CD14-positive monocyte (primary cell): ENCODE measurements around the gene GRM8. TPM values are rescaled to one million over a fixed set of nuclear protein-coding genes. Genes with fewer than 3 reads are reported as not detected.

Source experiments
- DNase-seq, 3 donors: peaks; one replicate each; pipeline ENCODE4 v3.0.0-alpha.2; 2011 to 2022
- H2AFZ ChIP-seq: 2 replicates; pipeline ENCODE4 v1.6.0; 2012; ENCODE audit warnings: mild to moderate bottlenecking, low read depth, low read length, inconsistent platforms; ENCODE audit not compliant: insufficient read depth, poor library complexity, severe bottlenecking
- H3K27ac ChIP-seq, 2 donors: 1 replicate in 1 of 2; 2 replicates in 1 of 2; pipeline ENCODE4 v1.5.1; 2012 to 2013; ENCODE audit warnings: low read length in 2 of 2, control low read depth in 1 of 2, inconsistent platforms in 1 of 2, low read depth in 1 of 2, mild to moderate bottlenecking in 1 of 2
- H3K27me3 ChIP-seq, 2 donors: one replicate each; pipeline versions ENCODE4 v1.6.0 to v1.6.1; 2011 to 2013; ENCODE audit warnings: low read length in 2 of 2; ENCODE audit not compliant: control insufficient read depth in 2 of 2, insufficient read depth in 2 of 2
- H3K36me3 ChIP-seq, 2 donors: replicated peaks in 1 of 2; 1 replicate in 1 of 2; 2 replicates in 1 of 2; pipeline versions ENCODE4 v1.5.1 to v1.6.1; 2012 to 2013; ENCODE audit warnings: low read length in 2 of 2, control low read depth in 1 of 2, inconsistent platforms in 1 of 2, mild to moderate bottlenecking in 1 of 2; ENCODE audit not compliant: insufficient read depth in 2 of 2, control insufficient read depth in 1 of 2
- H3K4me1 ChIP-seq, 2 donors: 1 replicate in 1 of 2; 2 replicates in 1 of 2; pipeline versions ENCODE4 v1.5.1 to v1.6.1; 2012 to 2013; ENCODE audit warnings: low read length in 2 of 2, control low read depth in 1 of 2, inconsistent platforms in 1 of 2, mild to moderate bottlenecking in 1 of 2, moderate library complexity in 1 of 2; ENCODE audit not compliant: insufficient read depth in 2 of 2, control insufficient read depth in 1 of 2
- H3K4me2 ChIP-seq: replicated peaks from 2 replicates; pipeline ENCODE3; 2012; ENCODE audit warnings: low read length, moderate library complexity, mild to moderate bottlenecking; ENCODE audit not compliant: poor library complexity, severe bottlenecking; ENCODE audit errors: extremely low read depth
- H3K4me3 ChIP-seq, 3 experiments: fragments of 200-600 bp in 1 of 3; sonication (generic) in 1 of 3; replicated peaks in 1 of 3; 1 replicate in 2 of 3; 2 replicates in 1 of 3; pipeline ENCODE4 v1.5.1; 2011 to 2013; ENCODE audit warnings: low read length in 3 of 3, mild to moderate bottlenecking in 3 of 3, control low read depth in 2 of 3, low read depth in 2 of 3, inconsistent platforms in 1 of 3, moderate library complexity in 1 of 3
- H3K79me2 ChIP-seq: 2 replicates; pipeline ENCODE4 v1.6.0; 2012; ENCODE audit warnings: mild to moderate bottlenecking, control low read depth, inconsistent platforms, low read length, moderate library complexity; ENCODE audit not compliant: insufficient read depth
- H3K9ac ChIP-seq: 2 replicates; pipeline ENCODE4 v1.6.0; 2017; ENCODE audit warnings: low read length, mild to moderate bottlenecking; ENCODE audit not compliant: insufficient read depth, poor library complexity, severe bottlenecking
- H3K9me3 ChIP-seq, 2 donors: replicated peaks in 1 of 2; 1 replicate in 1 of 2; 2 replicates in 1 of 2; pipeline versions ENCODE4 v1.5.1 to v1.6.1; 2012 to 2013; ENCODE audit warnings: low read length in 2 of 2, control low read depth in 1 of 2; ENCODE audit not compliant: control insufficient read depth in 1 of 2, insufficient read depth in 1 of 2
- H4K20me1 ChIP-seq: 2 replicates; pipeline ENCODE4 v1.6.0; 2012; ENCODE audit warnings: mild to moderate bottlenecking, low read length, control low read depth, moderate library complexity; ENCODE audit not compliant: insufficient read depth
- H3K27ac Mint-ChIP-seq, 7 donors: one replicate each; pipeline ENCODE4 v1.8.0; 2020; ENCODE audit warnings: mild to moderate bottlenecking in 7 of 7, mixed read lengths in 7 of 7, moderate library complexity in 6 of 7, inconsistent platforms in 2 of 7
- H3K27me3 Mint-ChIP-seq, 3 donors: one replicate each; pipeline ENCODE4 v1.8.0; 2021 to 2022; ENCODE audit warnings: low read depth in 3 of 3, mild to moderate bottlenecking in 3 of 3, mixed read lengths in 3 of 3, moderate library complexity in 3 of 3, inconsistent platforms in 1 of 3
- H3K36me3 Mint-ChIP-seq, 2 donors: one replicate each; pipeline ENCODE4 v1.8.0; 2020; ENCODE audit warnings: mixed read lengths in 2 of 2, inconsistent platforms in 1 of 2, mild to moderate bottlenecking in 1 of 2
- H3K4me1 Mint-ChIP-seq: one replicate; pipeline ENCODE4 v1.8.0; 2020; ENCODE audit warnings: mild to moderate bottlenecking, mixed read lengths
- H3K4me3 Mint-ChIP-seq, 2 donors: one replicate each; pipeline ENCODE4 v1.8.0; 2020; ENCODE audit warnings: mild to moderate bottlenecking in 2 of 2, mixed read lengths in 2 of 2, moderate library complexity in 1 of 2
- H3K9me3 Mint-ChIP-seq, 7 donors: one replicate each; pipeline ENCODE4 v1.8.0; 2020 to 2022; ENCODE audit warnings: mixed read lengths in 7 of 7, mild to moderate bottlenecking in 6 of 7, moderate library complexity in 6 of 7, inconsistent platforms in 2 of 7
- CTCF ChIP-seq: fragments of 200-600 bp; IDR thresholded peaks from one replicate; pipeline ENCODE4 v1.8.0; 2022; ENCODE audit warnings: antibody characterized with exemption, mild to moderate bottlenecking
- WGBS: methylation state at CpG from one replicate; pipeline ENCODE4 v1.1.5; 2013; ENCODE audit warnings: missing lambda C conversion rate; ENCODE audit not compliant: insufficient coverage; 5-methylcytosine and 5-hydroxymethylcytosine counted together
- intact Hi-C, 2 donors: fragments of 100-400 bp; cut with micrococcal nuclease; formaldehyde crosslinking; loops; one replicate each; pipeline versions ENCODE4 v1.15.0 to v1.15.1; 2023
- polyA plus RNA-seq, 3 donors: library from polyadenylated mRNA; depleted of rRNA in 1 of 3; unstranded in 2 of 3; stranded (reverse) in 1 of 3; fragments of 300-500 nt in 2 of 3; fragments of >200 nt in 1 of 3; fragmentation: Illumina TruSeq in 2 of 3; gene quantifications; 1 replicate in 2 of 3; 2 replicates in 1 of 3; pipeline ENCODE4 v1.2.3, GENCODE V29; 2012 to 2021

The GRM8 gene
- polyA plus RNA-seq, 3 donors: not detected

DNA sequence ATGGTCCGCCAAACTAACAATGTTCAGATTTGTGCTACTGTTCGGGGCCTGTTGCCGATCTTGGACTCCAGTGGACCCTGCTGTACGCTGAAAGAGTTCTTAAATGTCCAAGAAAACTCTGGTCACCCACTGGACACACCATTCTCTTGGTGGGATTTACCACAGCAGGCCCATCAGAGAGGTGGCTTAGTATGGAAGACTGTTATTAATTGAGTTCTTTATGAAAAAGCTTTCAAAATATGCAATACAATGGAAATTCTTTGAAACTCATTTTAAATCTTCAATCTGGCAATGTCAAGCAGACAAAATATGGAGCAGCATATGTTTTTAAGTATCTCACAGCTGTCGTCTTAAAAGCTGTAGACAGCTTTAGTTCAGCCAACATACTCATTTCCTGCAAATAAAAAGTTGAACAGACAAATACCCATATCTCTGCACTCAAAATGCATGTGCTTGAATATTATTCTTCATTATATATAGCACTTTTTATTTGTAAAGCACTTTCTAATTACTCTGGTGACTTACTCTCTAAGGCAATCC is 37.4 kb upstream of the GRM8 start:
- no peak overlapping the region for H3K4me3 Mint-ChIP-seq

GRCh38 chr7:127287133-127287532 is 34.4 kb upstream of the GRM8 start:
- H3K27me3 Mint-ChIP-seq: peaks cover 3% of the 10 kb centered on the region in 3 donors
- Histone ChIP-seq H3K79me2 (no peaks in the 10 kb centered on the region), H3K27ac (no peak overlapping the region), H3K4me1 (no peaks in the 10 kb centered on the region), H2AFZ (no peak overlapping the region), H3K36me3 (no peaks in the 10 kb centered on the region), H3K9ac (no peak overlapping the region), H3K9me3 (no peaks in the 10 kb centered on the region), H3K4me3 (no peak overlapping the region), H3K27me3 (peaks cover 0 to 2% of the 10 kb centered on the region in 2 donors), H4K20me1 (no peaks in the 10 kb centered on the region), H3K4me2 (no peak overlapping the region)
- no peak for DNase-seq
- peaks cover 0 to 3% (median 0%) of the 10 kb centered on the region in 7 donors for H3K9me3 Mint-ChIP-seq
- H3K4me1 Mint-ChIP-seq: no peaks in the 10 kb centered on the region
- H3K27ac Mint-ChIP-seq: no peak overlapping the region
- no peak overlapping the region for H3K4me3 Mint-ChIP-seq
- no peak for TF ChIP-seq CTCF
- 78% methylated on average over 4 of the region's 6 CpGs for WGBS
- H3K36me3 Mint-ChIP-seq: no peaks in the 10 kb centered on the region
- intact Hi-C loops: no loop called here

More for the DNA sequence above, 37.4 kb upstream of the GRM8 start:
- intact Hi-C loops: no loop called here
- Histone ChIP-seq H3K9ac (no peak overlapping the region), H3K4me1 (no peaks in the 10 kb centered on the region), H3K79me2 (no peaks in the 10 kb centered on the region), H3K4me2 (no peak overlapping the region), H3K4me3 (no peak overlapping the region), H3K27ac (no peak overlapping the region), H3K27me3 (peaks cover 0 to 3% of the 10 kb centered on the region in 2 donors), H4K20me1 (no peaks in the 10 kb centered on the region), H2AFZ (no peak overlapping the region), H3K9me3 (no peaks in the 10 kb centered on the region), H3K36me3 (no peaks in the 10 kb centered on the region)
- H3K27me3 Mint-ChIP-seq: peaks cover 5 to 8% (median 6%) of the 10 kb centered on the region in 3 donors
- no peak for TF ChIP-seq CTCF
- H3K4me1 Mint-ChIP-seq: no peaks in the 10 kb centered on the region
- no peaks in the 10 kb centered on the region for H3K36me3 Mint-ChIP-seq
- H3K27ac Mint-ChIP-seq: no peak overlapping the region
- no peak for DNase-seq
- 100% methylated on average over 4 of the region's 5 CpGs for WGBS
- H3K9me3 Mint-ChIP-seq: peaks cover 0 to 3% (median 0%) of the 10 kb centered on the region in 7 donors
